Heart right ventricle (tissue), 16 donors: ENCODE measurements around the gene TOP1. TPM values are rescaled to one million over a fixed set of nuclear protein-coding genes. Genes with fewer than 3 reads are reported as not detected.

Experiments
- ATAC-seq, 8 donors: fragments of 200-7000 bp; cut with Tn5 transposase; one replicate each; pipeline ENCODE4 v1.9.1; 2020; ENCODE audit warnings: mild to moderate bottlenecking in 8 of 8, moderate library complexity in 8 of 8, moderate number of reproducible peaks in 1 of 8
- DNase-seq, 2 donors: peaks; one replicate each; pipeline ENCODE4 v3.0.0-alpha.2; 2020
- H3K27ac ChIP-seq, 10 donors: fragments of 200-600 bp; sonication (generic) in 2 of 10; one replicate each; pipeline versions ENCODE4 v1.5.0 to v1.8.0; 2020 to 2022; ENCODE audit warnings: mild to moderate bottlenecking in 3 of 10
- H3K27me3 ChIP-seq, 7 donors: fragments of 200-600 bp; one replicate each; pipeline ENCODE4 v1.8.0; 2021 to 2022; ENCODE audit warnings: mild to moderate bottlenecking in 2 of 7
- H3K36me3 ChIP-seq, 9 donors: fragments of 200-600 bp; sonication (generic) in 1 of 9; one replicate each; pipeline versions ENCODE4 v1.5.0 to v1.8.0; 2020 to 2022; ENCODE audit warnings: mild to moderate bottlenecking in 2 of 9
- H3K4me1 ChIP-seq, 9 donors: fragments of 200-600 bp; sonication (generic) in 1 of 9; one replicate each; pipeline versions ENCODE4 v1.5.0 to v1.8.0; 2020 to 2022; ENCODE audit warnings: mild to moderate bottlenecking in 4 of 9
- H3K4me3 ChIP-seq, 10 donors: fragments of 200-600 bp; sonication (generic) in 2 of 10; one replicate each; pipeline versions ENCODE4 v1.5.0 to v1.8.0; 2020 to 2022; ENCODE audit warnings: mild to moderate bottlenecking in 7 of 10, moderate library complexity in 2 of 10
- H3K9me3 ChIP-seq, 11 donors: fragments of 200-600 bp in 10 of 11; sonication (generic) in 2 of 11; one replicate each; pipeline versions ENCODE4 v1.5.0 to v1.8.0; 2013 to 2022; ENCODE audit warnings: mild to moderate bottlenecking in 2 of 11, control low read depth in 1 of 11, moderate library complexity in 1 of 11
- CTCF ChIP-seq, 9 donors: fragments of 200-600 bp; sonication (generic) in 2 of 9; IDR thresholded peaks; one replicate each; pipeline versions ENCODE4 v1.5.0 to v1.8.0; 2021 to 2022; ENCODE audit warnings: antibody characterized with exemption in 9 of 9, mild to moderate bottlenecking in 5 of 9, moderate library complexity in 1 of 9
- WGBS, 2 donors: extraction: QIAGEN DNeasy Blood & Tissue Kit; methylation state at CpG; one replicate each; pipeline ENCODE4 v1.1.7; 2013; ENCODE audit warnings: inconsistent platforms in 1 of 2; 5-methylcytosine and 5-hydroxymethylcytosine counted together
- intact Hi-C, 10 donors: fragments of 100-400 bp; cut with DNase I; formaldehyde crosslinking; loops; one replicate each; pipeline versions ENCODE4 v1.11.1 to v1.14.2; 2022
- polyA plus RNA-seq, 2 donors: library from polyadenylated mRNA; stranded (reverse); fragments of 200-250 nt; gene quantifications; one replicate each; pipeline ENCODE4 v1.2.3, GENCODE V29; 2013
- total RNA-seq, 10 donors: library from RNA; stranded (reverse); fragmentation: NEBNext Ultra II Directional in 3 of 10; extraction: Animal tissue kit (Norgen Biotek cat#: 25700) in 3 of 10; gene quantifications; one replicate each; pipeline versions ENCODE4 v1.2.1 to v1.2.4, GENCODE V29; 2021 to 2023
- donor health status: Arrhythmogenic right ventricular cardiomyopathy.
- donor health status: ischemic (EF 13 %, LVEDD 7.1; RV severe dilation, severe dysfunction).
- donor health status: healthy with polysubstance abuse.
- donor health status: DM: no; HTN: yes; CAD: no.
- donor health status: DM: no; HTN: no; CAD: no.
- donor health status: ischemic (EF 25% LVEDD 6.9; RV normal size, moderate dysfunction).
- donor health status: ischemic (EF 25% LVEDD 5.7; RV mildly dilated, moderate dysfunction).
- donor health status: healthy.
- donor health status: DM: yes; HTN: yes; CAD: no.
- donor health status: Ischemic cardiomyopathy.
- donor health status: ischemic (EF 35%, LVEDD 5.7; RV mildly dilated, moderate dysfunction).
- donor health status: nonischemic (EF 11% LVEDD 7.7; RV severe dilation, severe dysfunction).
- donor health status: DM: yes; HTN: yes; CAD: no.
- donor health status: PGD.
- donor health status: ischemic (EF 29% LVEDD 5.4; RV normal size, mild dysfunction).
- donor health status: nonischemic (EF 23%, LVEDD 6.1; RV moderate dilation, normal function).

The TOP1 gene
- total and polyA plus RNA-seq, 12 donors = 13.5 to 28.3 (median 23.1) TPM

DNA sequence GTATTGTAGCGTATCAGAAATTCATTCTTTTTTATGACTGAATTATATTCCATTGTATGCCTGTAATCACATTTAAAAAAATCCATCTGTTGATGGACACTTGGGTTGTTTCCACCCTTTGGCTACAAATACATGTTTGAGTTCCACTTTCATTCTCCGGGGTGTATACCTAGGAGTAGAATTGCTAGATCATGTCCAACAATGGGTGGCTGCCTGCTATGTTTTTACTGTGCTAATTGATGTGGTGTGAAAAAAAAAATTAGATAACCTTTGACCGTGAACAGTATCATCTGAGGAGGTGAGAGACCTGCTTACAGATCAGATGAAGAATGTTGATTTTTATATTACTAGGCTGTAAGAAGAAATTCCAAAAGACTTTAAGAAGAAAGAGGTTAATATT is 37.1 kb downstream of the TOP1 start:
- DNase-seq (no peak), ATAC-seq (no peak)
- Histone ChIP-seq H3K27me3 (no peaks in the 10 kb centered on the region), H3K27ac (no peak overlapping the region), H3K4me1 (peaks cover 0 to 31% (median 11%) of the 10 kb centered on the region in 9 donors), H3K4me3 (no peak overlapping the region), H3K36me3 (peaks cover 0 to 69% (median 9%) of the 10 kb centered on the region in 9 donors), H3K9me3 (no peaks in the 10 kb centered on the region)
- 77 to 83% methylated on average over 3 of the region's 3 CpGs for WGBS, 2 donors
- no peak for TF ChIP-seq CTCF (IDR thresholded peaks at IDR 0.05)
- intact Hi-C loops = no loop called here

GRCh38 chr20:41068806-41069205 is 40.2 kb downstream of the TOP1 start:
- ATAC-seq (no peak), DNase-seq (no peak)
- Histone ChIP-seq H3K27ac (no peak overlapping the region), H3K27me3 (no peaks in the 10 kb centered on the region), H3K36me3 (peaks cover 0 to 41% (median 0%) of the 10 kb centered on the region in 9 donors), H3K4me1 (peaks cover 3 to 62% (median 38%) of the 10 kb centered on the region in 9 donors), H3K9me3 (no peaks in the 10 kb centered on the region), H3K4me3 (no peak overlapping the region)
- intact Hi-C loops = no loop called here
- WGBS, 2 donors = 83 to 84% methylated on average over 3 of the region's 3 CpGs
- TF ChIP-seq CTCF (IDR thresholded peaks at IDR 0.05) = no peak

- DNase-seq = peak in 1 of 2 donors; percentile 18
- 13 to 15% methylated on average over 3 of the region's 3 CpGs for WGBS, 2 donors
Observed at GRCh38 chr20:41072190-41072863, 43.7 kb downstream of the TOP1 start.

DNA sequence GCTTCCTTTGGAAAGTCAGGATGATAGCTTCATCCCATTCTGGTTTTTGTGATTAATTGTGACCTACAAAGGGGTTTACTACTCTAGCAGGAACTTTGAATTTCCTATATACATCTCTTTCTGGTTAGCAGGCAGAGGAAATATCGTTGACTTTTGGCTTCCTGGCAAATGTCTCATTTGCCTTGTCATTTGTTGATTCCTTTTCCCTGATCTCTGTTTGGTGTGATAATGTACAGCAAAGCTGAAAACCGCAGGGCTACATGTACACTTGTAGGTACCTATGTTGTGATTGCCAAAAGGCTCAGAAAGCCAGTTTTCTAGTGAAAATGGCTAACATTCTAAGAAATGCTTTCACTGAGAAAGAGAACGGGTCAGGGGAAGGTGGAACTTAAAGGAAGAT is 44.3 kb downstream of the TOP1 start:
- peak overlapping the region in 5 of 10 donors; percentile 10 to 56 (median 43) for H3K27ac ChIP-seq
- TF ChIP-seq CTCF (IDR thresholded peaks at IDR 0.05) = no peak

More at GRCh38 chr20:41072190-41072863, 43.7 kb downstream of the TOP1 start:
- Histone ChIP-seq H3K36me3 (peaks cover 0 to 35% (median 7%) of the 10 kb centered on the region in 9 donors), H3K4me3 (no peak overlapping the region), H3K4me1 (peaks cover 3 to 86% (median 57%) of the 10 kb centered on the region in 9 donors), H3K9me3 (no peaks in the 10 kb centered on the region), H3K27me3 (no peaks in the 10 kb centered on the region), H3K27ac (peak overlapping the region in 6 of 10 donors; percentile 10 to 56 (median 36))
- intact Hi-C loops = loop anchor here in 4 of 10 donors (5.0 to 10.0 kb wide), 3 partner anchors 40 to 80 kb away; partner anchors contain the start of gene TOP1 (in 1 of the 4)
- TF ChIP-seq CTCF (IDR thresholded peaks at IDR 0.05) = no peak
- ATAC-seq = peak in 7 of 8 donors; percentile 60 to 88 (median 70)

More for the DNA sequence above, 44.3 kb downstream of the TOP1 start:
- Histone ChIP-seq H3K4me3 (no peak overlapping the region), H3K36me3 (peaks cover 0 to 35% (median 7%) of the 10 kb centered on the region in 9 donors), H3K9me3 (no peaks in the 10 kb centered on the region), H3K4me1 (peaks cover 3 to 87% (median 63%) of the 10 kb centered on the region in 9 donors), H3K27me3 (no peaks in the 10 kb centered on the region)
- 43 to 48% methylated on average over 3 of the region's 3 CpGs for WGBS, 2 donors
- intact Hi-C loops = loop anchor here in 4 of 10 donors (5.0 to 10.0 kb wide), 3 partner anchors 41 to 81 kb away; partner anchors contain the start of gene TOP1 (in 1 of the 4)
- DNase-seq (no peak), ATAC-seq (peak in 1 of 8 donors; percentile 12)
